ENCODE data around the gene COPS9.

GRCh38 chr2:240142256-240142775 lies 6.2 kb upstream of the COPS9 start:
- TF ChIP-seq POLR2A (IDR thresholded peaks at IDR 0.05) (no peak), CTCF (IDR thresholded peaks at IDR 0.05) (no peak), POLR2AphosphoS5 (IDR thresholded peaks at IDR 0.05) (no peak)
